DMS 273 (cell line): ENCODE results near the gene CKS2.

Experiments used
- DNase-seq: peaks from one replicate; lab custom pipeline; 2025; ENCODE audit not compliant: unreplicated experiment; lab: John Stamatoyannopoulos, UW

The CKS2 gene

DNA sequence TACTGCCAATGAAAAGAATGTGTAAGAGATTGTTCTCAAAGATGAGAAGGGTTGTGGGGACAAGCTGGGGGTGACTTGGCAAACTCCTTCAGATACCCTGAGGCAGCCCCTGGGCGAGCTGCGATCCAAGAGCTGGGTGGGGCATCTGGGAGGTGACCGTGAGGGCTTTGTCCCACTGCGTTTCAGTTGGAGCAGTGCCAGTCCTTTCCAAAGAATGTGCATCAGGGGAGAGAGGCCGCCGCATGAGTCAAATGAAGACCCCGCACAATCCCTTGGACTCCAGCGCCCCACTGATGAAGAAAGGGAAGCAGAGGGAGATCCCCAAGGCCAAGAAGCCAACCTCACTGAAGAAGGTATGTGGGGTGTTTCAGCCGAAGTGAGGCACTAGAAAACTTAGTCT is 35.7 kb downstream of the CKS2 start:
- DNase-seq: no peak

DNA sequence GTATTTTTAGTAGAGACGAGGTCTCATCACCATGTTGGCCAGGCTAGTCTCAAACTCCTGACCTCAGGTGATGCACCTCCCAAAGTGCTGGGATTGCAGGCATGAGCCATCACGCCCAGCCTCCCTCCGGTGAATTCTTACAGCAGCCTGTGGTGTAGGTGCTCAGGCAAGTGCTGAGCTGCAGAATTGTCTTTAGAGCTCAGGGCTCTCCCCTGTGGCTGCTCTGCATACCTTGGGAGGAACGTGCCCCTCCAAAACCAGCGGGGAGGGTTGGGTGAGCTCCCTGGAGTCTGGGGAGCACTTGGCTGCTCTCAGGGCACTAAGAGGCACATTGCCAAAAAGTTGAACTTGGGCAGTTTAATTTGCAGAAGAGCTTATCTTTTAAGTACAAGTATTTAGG is 36.7 kb downstream of the CKS2 start:
- DNase-seq: no peak

DNA sequence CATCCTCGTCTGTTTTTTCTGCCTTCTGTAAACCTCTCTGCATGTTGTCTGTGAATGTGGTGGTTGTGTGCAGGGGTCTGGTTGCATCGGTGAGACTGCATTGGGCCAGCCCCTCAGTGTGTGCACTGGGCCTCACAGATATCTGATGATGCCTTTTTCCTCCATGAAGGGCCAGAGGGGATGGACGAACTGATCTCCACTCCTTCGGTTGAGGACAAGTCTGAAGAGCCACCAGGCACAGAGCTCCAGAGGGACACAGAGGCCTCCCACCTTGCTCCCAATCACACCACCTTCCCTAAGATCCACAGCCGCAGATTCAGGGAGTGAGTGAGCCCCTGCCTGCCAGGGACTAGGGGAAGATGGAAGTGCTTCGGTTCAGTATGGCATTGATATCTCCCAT is 38.6 kb downstream of the CKS2 start:
- DNase-seq: no peak

DNA sequence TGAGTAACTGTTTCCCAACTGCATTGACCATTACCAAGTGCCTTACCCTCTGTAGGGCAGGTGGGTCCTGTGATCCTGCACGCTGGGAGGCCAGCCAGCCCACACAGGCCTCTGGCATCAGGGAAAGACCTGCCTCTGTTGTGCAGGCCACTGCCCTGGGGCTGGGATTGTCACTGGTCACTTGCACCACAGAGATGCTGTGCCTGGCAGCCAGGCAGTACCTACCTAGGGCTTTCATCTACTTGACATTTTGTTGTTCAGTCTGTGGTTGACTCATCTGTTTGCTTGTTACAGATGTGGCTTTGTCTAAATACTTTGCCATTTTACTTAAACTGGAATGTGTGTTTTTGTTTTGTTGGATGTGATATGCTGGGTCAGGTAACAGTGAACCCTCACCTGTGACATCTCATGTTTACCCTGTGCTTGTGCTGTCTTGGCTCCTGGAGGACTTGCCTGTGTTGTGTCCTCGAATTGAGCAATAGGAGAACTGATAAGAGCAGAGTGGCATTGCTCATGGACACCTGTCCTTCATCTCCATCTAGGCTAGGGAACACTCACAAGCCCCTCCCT is 40.1 kb downstream of the CKS2 start:
- DNase-seq: no peak

DNA sequence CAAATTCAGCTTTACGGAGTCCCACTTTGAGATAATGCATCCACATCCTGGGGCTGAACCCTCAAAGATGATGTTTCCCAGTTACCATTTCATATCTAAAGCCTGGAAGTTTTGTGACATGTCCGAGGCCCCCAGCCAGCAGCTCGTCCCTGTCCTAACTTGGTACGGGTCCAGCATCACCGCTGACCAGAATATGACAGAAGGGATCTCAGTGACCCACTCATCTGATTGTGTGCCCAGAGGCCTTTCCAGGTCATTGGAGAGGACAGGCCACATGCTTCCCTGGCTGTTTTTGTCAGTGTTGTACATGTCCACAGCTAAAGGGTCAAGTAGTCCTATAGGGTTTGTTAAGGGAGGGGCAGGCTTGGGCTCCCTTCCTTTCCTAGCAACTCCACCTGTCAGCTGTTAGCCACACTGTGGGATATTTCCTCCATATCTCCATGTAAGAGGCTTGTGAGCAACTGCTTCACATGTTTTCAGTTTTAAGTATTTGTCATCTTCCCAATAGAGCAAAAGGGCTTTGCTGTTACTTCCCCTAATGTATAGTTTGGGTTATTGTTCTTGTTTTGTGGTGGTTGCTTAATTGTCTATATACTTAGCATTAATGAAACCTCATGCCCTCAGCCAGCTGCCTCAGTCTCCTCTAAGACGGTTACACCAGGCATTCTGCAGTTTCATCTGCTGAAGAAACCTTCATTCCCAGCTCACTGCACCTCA is 40.7 kb downstream of the CKS2 start:
- no peak for DNase-seq

DNA sequence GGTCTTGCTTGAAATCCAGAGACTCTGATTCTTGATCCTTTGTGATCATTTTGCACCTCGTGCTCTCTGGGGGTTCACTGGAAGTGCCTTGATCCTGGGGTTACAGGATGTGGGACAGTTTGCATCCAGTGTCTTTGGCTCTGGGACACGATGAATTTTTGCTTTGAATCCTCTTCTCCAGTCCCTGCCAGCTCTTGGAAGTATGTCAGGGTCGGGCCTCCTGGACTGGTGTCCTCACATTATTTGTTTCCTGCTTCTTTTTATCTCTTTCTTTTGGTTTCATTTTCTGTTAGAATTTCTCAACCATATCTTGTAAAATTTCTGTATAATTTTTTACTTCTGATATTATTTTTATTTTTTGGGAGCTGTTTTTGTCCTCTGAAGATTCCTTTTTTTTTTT is 41.5 kb downstream of the CKS2 start:
- DNase-seq: no peak

GRCh38 chr9:89352874-89353649 is 42.1 kb downstream of the CKS2 start:
- DNase-seq: no peak

DNA sequence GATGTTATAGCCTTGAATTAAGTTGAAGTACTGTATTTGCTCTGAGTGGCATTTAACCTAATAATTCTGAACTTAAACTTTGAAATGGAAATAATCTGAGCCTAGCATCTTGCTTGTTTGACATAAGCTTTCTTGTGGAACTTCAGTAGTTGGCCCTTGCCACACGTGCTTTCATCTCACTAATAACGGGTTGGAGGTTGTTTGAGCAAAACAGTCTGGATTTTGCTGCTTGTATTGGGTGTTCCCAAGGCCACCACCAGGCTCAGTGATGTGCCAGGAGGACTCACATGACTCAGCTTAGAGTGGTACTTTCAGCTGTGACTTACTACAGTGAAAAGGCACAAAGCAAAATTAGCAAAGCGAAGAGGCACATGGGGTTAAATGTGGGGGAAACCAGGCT is 43.0 kb downstream of the CKS2 start:
- no peak for DNase-seq

DNA sequence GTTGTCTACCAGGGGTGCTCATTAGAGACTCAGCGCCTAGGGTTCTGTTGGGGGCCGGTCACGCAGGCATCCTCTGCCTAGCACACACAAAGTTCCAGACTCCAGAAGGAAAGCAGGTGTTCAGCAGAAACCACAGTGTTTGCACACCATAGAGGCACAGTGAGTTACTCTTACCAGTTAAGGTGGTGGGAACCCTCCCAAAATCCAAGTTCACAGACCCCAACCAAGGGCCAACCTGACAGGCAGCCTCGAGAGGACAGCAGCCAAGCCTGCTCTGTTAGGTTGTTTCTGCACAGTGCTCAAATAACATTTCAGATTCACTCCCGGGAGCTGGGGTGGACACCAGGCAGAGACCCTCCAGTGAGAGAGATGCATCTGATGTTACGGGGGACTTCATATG is 43.5 kb downstream of the CKS2 start:
- no peak for DNase-seq

GRCh38 chr9:89356782-89357181 is 45.8 kb downstream of the CKS2 start:
- no peak for DNase-seq

DNA sequence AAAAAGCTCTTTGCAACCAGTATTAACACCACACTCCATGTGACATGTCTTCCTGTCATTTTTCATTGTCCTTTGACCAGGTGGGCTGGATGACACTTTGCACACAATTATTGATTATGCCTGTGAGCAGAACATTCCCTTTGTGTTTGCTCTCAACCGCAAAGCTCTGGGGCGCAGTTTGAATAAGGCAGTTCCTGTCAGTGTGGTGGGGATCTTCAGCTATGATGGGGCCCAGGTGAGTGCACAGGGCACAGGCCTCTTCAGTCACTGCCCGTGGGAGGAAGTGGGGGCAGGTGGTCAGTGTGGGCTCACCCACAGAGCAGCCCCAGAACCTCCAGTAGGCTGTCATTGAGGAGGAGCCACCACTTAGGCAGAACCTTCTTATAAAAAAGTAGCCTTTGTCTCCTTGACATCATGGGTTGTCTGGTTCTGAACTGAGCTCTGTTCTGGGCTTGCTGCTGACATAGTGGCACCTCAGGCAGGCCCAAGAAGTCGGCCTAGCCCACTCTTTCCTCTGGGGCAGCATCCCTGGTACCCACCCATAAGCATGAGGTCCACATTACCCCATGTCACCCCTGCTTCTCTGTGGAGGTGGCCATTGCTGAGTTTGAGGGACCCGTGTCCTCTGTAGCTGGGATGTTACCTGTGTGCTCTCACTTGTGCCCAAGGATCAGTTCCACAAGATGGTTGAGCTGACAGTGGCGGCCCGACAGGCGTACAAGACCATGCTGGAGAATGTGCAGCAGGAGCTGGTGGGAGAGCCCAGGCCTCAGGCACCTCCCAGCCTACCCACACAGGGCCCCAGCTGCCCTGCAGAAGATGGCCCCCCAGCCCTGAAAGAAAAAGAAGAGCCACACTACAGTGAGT is 46.6 kb downstream of the CKS2 start:
- no peak for DNase-seq

DNA sequence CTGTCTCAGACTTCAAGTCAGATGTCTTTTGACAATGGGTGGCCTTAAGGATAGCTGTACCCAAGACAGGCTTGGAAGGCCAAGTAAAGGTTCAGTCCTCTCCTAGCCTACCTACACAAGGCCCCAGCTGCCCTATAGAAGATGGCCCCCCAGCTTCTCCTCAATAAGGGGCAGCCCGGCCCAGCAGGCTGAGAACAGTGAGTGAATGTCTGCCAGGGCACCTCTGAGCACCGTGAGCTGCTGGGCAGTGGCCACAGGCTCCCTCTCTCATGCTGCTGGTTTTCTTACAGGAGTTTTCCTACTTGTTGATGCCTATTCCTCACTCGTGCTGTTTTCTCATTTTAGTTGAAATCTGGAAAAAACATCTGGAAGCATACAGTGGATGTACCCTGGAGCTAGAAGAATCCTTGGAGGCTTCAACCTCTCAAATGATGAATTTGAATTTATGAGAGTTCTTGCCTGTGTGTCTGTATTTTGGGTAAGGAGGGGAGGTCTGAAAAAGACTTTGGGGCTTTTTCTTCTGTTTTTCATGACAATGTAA is 47.5 kb downstream of the CKS2 start:
- no peak for DNase-seq

DNA sequence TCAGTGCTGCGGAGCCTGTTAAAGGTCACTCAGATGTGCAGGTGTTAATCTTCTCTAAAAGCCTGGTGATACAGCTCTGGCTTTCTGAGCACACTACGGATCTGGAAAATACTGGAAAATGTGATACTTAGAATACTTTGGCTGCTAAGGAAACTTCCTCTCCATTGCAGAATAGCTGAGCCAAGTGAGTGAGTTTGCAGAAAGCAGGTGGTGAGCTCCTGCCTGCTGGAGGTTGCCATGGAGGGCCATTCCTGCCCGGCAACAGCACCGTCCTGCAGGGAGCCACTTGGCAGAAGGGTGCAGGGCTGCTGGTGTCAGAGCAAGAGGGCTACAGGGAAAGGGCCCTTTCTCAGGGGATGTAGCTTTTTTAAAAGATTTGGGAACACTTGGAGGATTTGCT is 48.0 kb downstream of the CKS2 start:
- peak; percentile 83 for DNase-seq

DNA sequence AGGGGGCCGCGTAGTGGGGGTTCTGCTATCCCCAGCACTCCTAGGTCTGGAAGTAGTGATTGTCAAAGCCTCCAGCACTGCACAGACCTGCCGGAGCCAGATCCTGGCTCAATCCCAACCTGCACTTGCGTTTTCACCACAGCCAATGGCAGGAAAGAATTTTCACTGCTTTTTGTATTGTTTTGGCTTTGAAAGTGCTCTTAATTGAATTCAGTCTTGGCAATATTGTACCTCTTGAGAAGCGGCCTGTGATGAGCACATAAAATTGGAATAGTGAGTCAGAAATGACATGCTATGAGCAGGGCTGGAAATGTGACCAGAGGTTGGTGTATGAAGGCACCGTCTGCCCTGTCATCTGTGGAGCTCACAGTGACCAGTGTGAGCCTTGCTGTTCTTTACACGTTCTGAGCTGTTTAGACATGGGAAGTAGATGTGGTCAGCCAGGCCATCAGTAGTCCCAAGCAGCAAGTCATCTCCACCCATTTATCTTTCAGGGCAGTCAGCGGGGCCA is 48.8 kb downstream of the CKS2 start:
- DNase-seq: peak; percentile 24

DNA sequence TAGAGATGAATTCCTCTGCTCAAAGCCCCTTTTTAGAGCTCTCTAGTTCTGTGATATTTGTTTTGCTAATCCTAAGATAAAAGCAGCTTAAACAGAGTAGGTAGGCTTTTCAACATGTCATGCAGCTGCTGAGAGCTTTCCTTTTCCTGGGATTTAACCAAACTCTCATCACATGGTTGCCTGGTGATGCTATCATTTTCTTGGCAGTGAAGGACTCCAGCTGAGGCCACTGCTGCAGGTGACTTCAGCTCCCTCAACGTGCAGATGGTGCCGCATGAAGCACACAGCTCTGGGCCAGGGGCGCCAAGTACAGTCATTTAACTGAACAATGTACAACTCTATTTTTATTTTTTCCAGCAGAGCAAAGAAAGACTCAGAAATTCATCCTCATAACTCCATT is 49.5 kb downstream of the CKS2 start:
- peak; percentile 26 for DNase-seq

DNA sequence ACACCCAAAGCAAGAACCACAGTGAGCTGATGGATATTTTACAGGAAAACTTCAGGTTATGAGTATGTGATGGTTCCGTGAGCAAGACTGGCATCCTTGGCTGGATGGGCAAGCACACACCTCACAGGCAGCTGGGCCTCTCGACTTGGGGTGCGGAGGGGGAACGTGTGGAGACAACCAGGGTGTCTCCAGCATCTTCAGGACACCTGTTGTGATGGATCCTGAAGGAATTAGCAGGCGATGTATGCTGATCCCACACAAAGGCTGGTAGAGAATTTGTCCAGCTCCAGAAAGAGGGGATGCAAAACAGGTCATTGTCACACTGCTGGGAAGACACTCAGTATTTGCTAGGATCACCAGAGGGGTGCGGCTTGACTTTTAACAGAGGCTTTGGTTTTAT is 50.0 kb downstream of the CKS2 start:
- no peak for DNase-seq

GRCh38 chr9:89361816-89362646 is 51.0 kb downstream of the CKS2 start:
- DNase-seq: no peak

GRCh38 chr9:89362647-89363310 is 51.8 kb downstream of the CKS2 start:
- no peak for DNase-seq

DNA sequence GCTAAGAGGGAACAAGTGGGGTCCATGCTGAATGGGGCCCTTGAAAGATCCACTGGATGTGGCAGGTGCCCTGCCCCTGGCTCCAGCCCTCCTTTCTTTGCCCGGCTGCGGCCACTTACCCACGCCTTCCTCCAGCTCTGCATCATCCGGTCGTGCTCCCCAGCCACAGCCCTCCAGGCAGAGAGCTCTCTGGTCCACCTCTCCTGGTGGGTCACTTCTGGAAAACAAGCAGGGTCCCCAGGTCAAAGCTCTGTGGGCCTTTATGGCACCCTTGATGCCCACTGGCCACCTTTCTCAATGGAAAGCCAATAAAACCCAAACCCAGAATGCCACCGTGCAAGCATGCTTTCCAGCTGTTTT is 52.3 kb downstream of the CKS2 start:
- no peak for DNase-seq
